WTC11 (cell line): ENCODE data around the gene MREG. TPM values are rescaled to one million over a fixed set of nuclear protein-coding genes. Genes with fewer than 3 reads are reported as not detected.

Experiments
- ATAC-seq: fragments of 200-7000 bp; cut with Tn5 transposase; 2 replicates; pipeline ENCODE4 v1.10.0; 2021; ENCODE audit warnings: mild to moderate bottlenecking, moderate library complexity
- CTCF ChIA-PET: fragments of 300-600 bp; sonication (Branson Sonifier 250); formaldehyde crosslinking; loops from one replicate; lab custom pipeline; 2021; ENCODE audit warnings: antibody characterized with exemption; lab: Charles Lee
- POLR2A ChIA-PET: fragments of 350-600 bp; sonication (Branson Sonifier 250); formaldehyde crosslinking; loops from one replicate; lab custom pipeline; 2021; ENCODE audit warnings: antibody characterized with exemption; lab: Charles Lee
- DNase-seq: peaks from one replicate; pipeline ENCODE4 v3.0.0; 2021; ENCODE audit warnings: low spot score
- H3K27ac Mint-ChIP-seq: 2 replicates; pipeline ENCODE4 v1.8.0; 2021; ENCODE audit warnings: mixed read lengths
- H3K27me3 Mint-ChIP-seq: 2 replicates; pipeline ENCODE4 v1.8.0; 2021; ENCODE audit warnings: low read depth, mild to moderate bottlenecking, moderate library complexity, mixed read lengths
- H3K36me3 Mint-ChIP-seq: 2 replicates; pipeline ENCODE4 v1.8.0; 2021; ENCODE audit warnings: mixed read lengths
- H3K4me1 Mint-ChIP-seq: 2 replicates; pipeline ENCODE4 v1.8.0; 2022; ENCODE audit warnings: mixed read lengths
- H3K4me3 Mint-ChIP-seq: 2 replicates; pipeline ENCODE4 v1.8.0; 2021; ENCODE audit warnings: mild to moderate bottlenecking, moderate library complexity, mixed read lengths
- H3K9me3 Mint-ChIP-seq: 2 replicates; pipeline ENCODE4 v1.8.0; 2021; ENCODE audit warnings: mixed read lengths
- CBFB ChIP-seq: sonication (generic); formaldehyde crosslinking; IDR thresholded peaks from 2 replicates; pipeline ENCODE4 v1.8.1; 2022; ENCODE audit warnings: mild to moderate bottlenecking, low read depth, missing genetic modification reagents
- CREM ChIP-seq: sonication (generic); formaldehyde crosslinking; IDR thresholded peaks from 2 replicates; pipeline ENCODE4 v1.8.1; 2022; ENCODE audit warnings: mild to moderate bottlenecking, missing genetic modification reagents, moderate library complexity
- GABPB1 ChIP-seq: sonication (generic); formaldehyde crosslinking; IDR thresholded peaks from 2 replicates; pipeline ENCODE4 v1.8.1; 2023; ENCODE audit warnings: mild to moderate bottlenecking, missing genetic modification reagents
- MYBL2 ChIP-seq: sonication (generic); formaldehyde crosslinking; IDR thresholded peaks from 2 replicates; pipeline ENCODE4 v1.8.1; 2023; ENCODE audit warnings: mild to moderate bottlenecking, moderate library complexity, missing genetic modification reagents
- NR3C1 ChIP-seq: sonication (generic); formaldehyde crosslinking; conservative IDR thresholded peaks from 2 replicates; pipeline ENCODE4 v1.8.1; 2023; ENCODE audit warnings: low read depth, mild to moderate bottlenecking, missing genetic modification reagents
- ZNF121 ChIP-seq: sonication (generic); formaldehyde crosslinking; IDR thresholded peaks from 2 replicates; pipeline ENCODE4 v1.8.0; 2023; ENCODE audit warnings: missing genetic modification reagents
- ZNF281 ChIP-seq: sonication (generic); formaldehyde crosslinking; IDR thresholded peaks from 2 replicates; pipeline ENCODE4 v1.8.0; 2023; ENCODE audit warnings: mild to moderate bottlenecking, missing genetic modification reagents
- ZNF423 ChIP-seq: fragments of 250-450 bp; sonication (Bioruptor Pico); IDR thresholded peaks from 2 replicates; pipeline ENCODE4 v2.1.2; 2022; ENCODE audit warnings: mild to moderate bottlenecking, moderate library complexity
- total RNA-seq: library from RNA; stranded (reverse); gene quantifications from 3 replicates; pipeline ENCODE4 v1.2.3, GENCODE V29; 2021
- TF ChIP-seq, protein P1 (sequence below): sonication (generic); formaldehyde crosslinking; IDR thresholded peaks from 2 replicates; pipeline ENCODE4 v1.8.1; 2023; ENCODE audit warnings: mild to moderate bottlenecking, missing genetic modification reagents
- TF ChIP-seq, protein P2 (sequence below): sonication (generic); formaldehyde crosslinking; IDR thresholded peaks from 2 replicates; pipeline ENCODE4 v1.8.1; 2022; ENCODE audit warnings: missing genetic modification reagents, borderline replicate concordance
- TF ChIP-seq, protein P3 (sequence below): sonication (generic); formaldehyde crosslinking; IDR thresholded peaks from 2 replicates; pipeline ENCODE4 v1.8.0; 2023; ENCODE audit warnings: missing genetic modification reagents, mild to moderate bottlenecking, borderline replicate concordance
- TF ChIP-seq, protein P4 (sequence below): sonication (generic); formaldehyde crosslinking; IDR thresholded peaks from 2 replicates; pipeline ENCODE4 v1.8.1; 2023; ENCODE audit warnings: mild to moderate bottlenecking, missing genetic modification reagents, borderline replicate concordance
- TF ChIP-seq, protein P5 (sequence below): fragments of 250-450 bp; sonication (Bioruptor Pico); IDR thresholded peaks from 2 replicates; pipeline ENCODE4 v1.9.0; 2021; ENCODE audit warnings: mild to moderate bottlenecking
- TF ChIP-seq, protein P6 (sequence below): sonication (generic); formaldehyde crosslinking; IDR thresholded peaks from 2 replicates; pipeline ENCODE4 v1.8.1; 2023; ENCODE audit warnings: mild to moderate bottlenecking, moderate library complexity, missing genetic modification reagents

MREG gene
- total RNA-seq, 1 experiment from 2014 or later: 23.8 TPM

GRCh38 chr2:215907147-215907546, 106.2 kb downstream of the MREG start:
- Mint-ChIP-seq H3K4me3 (no peak overlapping the region), H3K4me1 (no peaks in the 10 kb centered on the region), H3K36me3 (peaks cover 26% of the 10 kb centered on the region), H3K9me3 (peaks cover 31% of the 10 kb centered on the region), H3K27me3 (no peaks in the 10 kb centered on the region; the same call in 1 of the 2 replicates), H3K27ac (no peak overlapping the region)
- DNase-seq (no peak), ATAC-seq (no peak)
- CTCF ChIA-PET: no interaction called here
- TF ChIP-seq, protein P1, sequence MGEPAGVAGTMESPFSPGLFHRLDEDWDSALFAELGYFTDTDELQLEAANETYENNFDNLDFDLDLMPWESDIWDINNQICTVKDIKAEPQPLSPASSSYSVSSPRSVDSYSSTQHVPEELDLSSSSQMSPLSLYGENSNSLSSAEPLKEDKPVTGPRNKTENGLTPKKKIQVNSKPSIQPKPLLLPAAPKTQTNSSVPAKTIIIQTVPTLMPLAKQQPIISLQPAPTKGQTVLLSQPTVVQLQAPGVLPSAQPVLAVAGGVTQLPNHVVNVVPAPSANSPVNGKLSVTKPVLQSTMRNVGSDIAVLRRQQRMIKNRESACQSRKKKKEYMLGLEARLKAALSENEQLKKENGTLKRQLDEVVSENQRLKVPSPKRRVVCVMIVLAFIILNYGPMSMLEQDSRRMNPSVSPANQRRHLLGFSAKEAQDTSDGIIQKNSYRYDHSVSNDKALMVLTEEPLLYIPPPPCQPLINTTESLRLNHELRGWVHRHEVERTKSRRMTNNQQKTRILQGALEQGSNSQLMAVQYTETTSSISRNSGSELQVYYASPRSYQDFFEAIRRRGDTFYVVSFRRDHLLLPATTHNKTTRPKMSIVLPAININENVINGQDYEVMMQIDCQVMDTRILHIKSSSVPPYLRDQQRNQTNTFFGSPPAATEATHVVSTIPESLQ (CRISPR knock-in tag): no peak
- TF ChIP-seq CREM (CRISPR knock-in tag): no peak
- TF ChIP-seq, protein P2, sequence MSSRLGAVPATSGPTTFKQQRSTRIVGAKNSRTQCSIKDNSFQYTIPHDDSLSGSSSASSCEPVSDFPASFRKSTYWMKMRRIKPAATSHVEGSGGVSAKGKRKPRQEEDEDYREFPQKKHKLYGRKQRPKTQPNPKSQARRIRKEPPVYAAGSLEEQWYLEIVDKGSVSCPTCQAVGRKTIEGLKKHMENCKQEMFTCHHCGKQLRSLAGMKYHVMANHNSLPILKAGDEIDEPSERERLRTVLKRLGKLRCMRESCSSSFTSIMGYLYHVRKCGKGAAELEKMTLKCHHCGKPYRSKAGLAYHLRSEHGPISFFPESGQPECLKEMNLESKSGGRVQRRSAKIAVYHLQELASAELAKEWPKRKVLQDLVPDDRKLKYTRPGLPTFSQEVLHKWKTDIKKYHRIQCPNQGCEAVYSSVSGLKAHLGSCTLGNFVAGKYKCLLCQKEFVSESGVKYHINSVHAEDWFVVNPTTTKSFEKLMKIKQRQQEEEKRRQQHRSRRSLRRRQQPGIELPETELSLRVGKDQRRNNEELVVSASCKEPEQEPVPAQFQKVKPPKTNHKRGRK (CRISPR knock-in tag): no peak
- TF ChIP-seq, protein P3, sequence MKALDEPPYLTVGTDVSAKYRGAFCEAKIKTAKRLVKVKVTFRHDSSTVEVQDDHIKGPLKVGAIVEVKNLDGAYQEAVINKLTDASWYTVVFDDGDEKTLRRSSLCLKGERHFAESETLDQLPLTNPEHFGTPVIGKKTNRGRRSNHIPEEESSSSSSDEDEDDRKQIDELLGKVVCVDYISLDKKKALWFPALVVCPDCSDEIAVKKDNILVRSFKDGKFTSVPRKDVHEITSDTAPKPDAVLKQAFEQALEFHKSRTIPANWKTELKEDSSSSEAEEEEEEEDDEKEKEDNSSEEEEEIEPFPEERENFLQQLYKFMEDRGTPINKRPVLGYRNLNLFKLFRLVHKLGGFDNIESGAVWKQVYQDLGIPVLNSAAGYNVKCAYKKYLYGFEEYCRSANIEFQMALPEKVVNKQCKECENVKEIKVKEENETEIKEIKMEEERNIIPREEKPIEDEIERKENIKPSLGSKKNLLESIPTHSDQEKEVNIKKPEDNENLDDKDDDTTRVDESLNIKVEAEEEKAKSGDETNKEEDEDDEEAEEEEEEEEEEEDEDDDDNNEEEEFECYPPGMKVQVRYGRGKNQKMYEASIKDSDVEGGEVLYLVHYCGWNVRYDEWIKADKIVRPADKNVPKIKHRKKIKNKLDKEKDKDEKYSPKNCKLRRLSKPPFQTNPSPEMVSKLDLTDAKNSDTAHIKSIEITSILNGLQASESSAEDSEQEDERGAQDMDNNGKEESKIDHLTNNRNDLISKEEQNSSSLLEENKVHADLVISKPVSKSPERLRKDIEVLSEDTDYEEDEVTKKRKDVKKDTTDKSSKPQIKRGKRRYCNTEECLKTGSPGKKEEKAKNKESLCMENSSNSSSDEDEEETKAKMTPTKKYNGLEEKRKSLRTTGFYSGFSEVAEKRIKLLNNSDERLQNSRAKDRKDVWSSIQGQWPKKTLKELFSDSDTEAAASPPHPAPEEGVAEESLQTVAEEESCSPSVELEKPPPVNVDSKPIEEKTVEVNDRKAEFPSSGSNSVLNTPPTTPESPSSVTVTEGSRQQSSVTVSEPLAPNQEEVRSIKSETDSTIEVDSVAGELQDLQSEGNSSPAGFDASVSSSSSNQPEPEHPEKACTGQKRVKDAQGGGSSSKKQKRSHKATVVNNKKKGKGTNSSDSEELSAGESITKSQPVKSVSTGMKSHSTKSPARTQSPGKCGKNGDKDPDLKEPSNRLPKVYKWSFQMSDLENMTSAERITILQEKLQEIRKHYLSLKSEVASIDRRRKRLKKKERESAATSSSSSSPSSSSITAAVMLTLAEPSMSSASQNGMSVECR: no peak
- no peak for TF ChIP-seq CBFB
- TF ChIP-seq, protein P4, sequence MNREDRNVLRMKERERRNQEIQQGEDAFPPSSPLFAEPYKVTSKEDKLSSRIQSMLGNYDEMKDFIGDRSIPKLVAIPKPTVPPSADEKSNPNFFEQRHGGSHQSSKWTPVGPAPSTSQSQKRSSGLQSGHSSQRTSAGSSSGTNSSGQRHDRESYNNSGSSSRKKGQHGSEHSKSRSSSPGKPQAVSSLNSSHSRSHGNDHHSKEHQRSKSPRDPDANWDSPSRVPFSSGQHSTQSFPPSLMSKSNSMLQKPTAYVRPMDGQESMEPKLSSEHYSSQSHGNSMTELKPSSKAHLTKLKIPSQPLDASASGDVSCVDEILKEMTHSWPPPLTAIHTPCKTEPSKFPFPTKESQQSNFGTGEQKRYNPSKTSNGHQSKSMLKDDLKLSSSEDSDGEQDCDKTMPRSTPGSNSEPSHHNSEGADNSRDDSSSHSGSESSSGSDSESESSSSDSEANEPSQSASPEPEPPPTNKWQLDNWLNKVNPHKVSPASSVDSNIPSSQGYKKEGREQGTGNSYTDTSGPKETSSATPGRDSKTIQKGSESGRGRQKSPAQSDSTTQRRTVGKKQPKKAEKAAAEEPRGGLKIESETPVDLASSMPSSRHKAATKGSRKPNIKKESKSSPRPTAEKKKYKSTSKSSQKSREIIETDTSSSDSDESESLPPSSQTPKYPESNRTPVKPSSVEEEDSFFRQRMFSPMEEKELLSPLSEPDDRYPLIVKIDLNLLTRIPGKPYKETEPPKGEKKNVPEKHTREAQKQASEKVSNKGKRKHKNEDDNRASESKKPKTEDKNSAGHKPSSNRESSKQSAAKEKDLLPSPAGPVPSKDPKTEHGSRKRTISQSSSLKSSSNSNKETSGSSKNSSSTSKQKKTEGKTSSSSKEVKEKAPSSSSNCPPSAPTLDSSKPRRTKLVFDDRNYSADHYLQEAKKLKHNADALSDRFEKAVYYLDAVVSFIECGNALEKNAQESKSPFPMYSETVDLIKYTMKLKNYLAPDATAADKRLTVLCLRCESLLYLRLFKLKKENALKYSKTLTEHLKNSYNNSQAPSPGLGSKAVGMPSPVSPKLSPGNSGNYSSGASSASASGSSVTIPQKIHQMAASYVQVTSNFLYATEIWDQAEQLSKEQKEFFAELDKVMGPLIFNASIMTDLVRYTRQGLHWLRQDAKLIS (CRISPR knock-in tag): no peak
- TF ChIP-seq MYBL2 (CRISPR knock-in tag): no peak
- TF ChIP-seq, protein P5, sequence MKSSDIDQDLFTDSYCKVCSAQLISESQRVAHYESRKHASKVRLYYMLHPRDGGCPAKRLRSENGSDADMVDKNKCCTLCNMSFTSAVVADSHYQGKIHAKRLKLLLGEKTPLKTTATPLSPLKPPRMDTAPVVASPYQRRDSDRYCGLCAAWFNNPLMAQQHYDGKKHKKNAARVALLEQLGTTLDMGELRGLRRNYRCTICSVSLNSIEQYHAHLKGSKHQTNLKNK: no peak
- TF ChIP-seq NR3C1 (CRISPR knock-in tag): no peak
- POLR2A ChIA-PET: no interaction called here

- Mint-ChIP-seq H3K4me3 (no peak overlapping the region), H3K27me3 (no peaks in the 10 kb centered on the region; the same call in 1 of the 2 replicates), H3K9me3 (peaks cover 27% of the 10 kb centered on the region), H3K27ac (no peak overlapping the region), H3K4me1 (no peaks in the 10 kb centered on the region), H3K36me3 (peaks cover 22% of the 10 kb centered on the region)
- TF ChIP-seq GABPB1 (CRISPR knock-in tag) (no peak), ZNF281 (no peak), ZNF121 (CRISPR knock-in tag) (no peak), ZNF423 (CRISPR knock-in tag) (no peak)
- TF ChIP-seq, protein P6, sequence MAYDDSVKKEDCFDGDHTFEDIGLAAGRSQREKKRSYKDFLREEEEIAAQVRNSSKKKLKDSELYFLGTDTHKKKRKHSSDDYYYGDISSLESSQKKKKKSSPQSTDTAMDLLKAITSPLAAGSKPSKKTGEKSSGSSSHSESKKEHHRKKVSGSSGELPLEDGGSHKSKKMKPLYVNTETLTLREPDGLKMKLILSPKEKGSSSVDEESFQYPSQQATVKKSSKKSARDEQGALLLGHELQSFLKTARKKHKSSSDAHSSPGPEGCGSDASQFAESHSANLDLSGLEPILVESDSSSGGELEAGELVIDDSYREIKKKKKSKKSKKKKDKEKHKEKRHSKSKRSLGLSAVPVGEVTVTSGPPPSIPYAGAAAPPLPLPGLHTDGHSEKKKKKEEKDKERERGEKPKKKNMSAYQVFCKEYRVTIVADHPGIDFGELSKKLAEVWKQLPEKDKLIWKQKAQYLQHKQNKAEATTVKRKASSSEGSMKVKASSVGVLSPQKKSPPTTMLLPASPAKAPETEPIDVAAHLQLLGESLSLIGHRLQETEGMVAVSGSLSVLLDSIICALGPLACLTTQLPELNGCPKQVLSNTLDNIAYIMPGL (CRISPR knock-in tag): no peak
- ATAC-seq (no peak), DNase-seq (no peak)
- POLR2A ChIA-PET: no interaction called here
- CTCF ChIA-PET: no interaction called here
Measured at GRCh38 chr2:215906458-215906857, 106.9 kb downstream of the MREG start.
